GM19372 (cell line): Measurements from ENCODE around the gene OTX1.

ENCODE experiments used
- ATAC-seq: cut with Tn5 transposase; IDR thresholded peaks from one replicate; pipeline ENCODE4 v1.9.1; 2021; ENCODE audit warnings: mild to moderate bottlenecking, low read depth, moderate library complexity; ENCODE audit not compliant: unreplicated experiment

OTX1 gene

DNA sequence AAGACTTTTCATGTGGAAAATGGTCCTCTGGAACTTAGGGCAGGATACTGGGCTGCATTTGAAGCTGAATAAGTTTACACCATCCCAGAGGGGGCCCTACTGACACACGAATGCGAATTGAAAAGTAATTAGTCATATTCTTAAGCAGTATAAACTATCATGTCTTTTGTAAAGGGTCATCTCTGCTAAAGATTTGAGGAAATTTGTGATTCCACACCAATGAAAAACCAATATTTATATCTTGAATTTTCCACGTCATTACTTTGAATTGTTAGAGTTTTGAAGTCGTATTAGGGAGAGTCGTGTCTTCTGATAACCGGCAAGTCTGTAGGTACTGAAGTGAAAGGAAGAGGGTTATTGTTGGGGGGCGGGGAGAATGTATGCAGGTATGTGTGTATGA, 4.1 kb upstream of the OTX1 start:
- ATAC-seq: no peak

DNA sequence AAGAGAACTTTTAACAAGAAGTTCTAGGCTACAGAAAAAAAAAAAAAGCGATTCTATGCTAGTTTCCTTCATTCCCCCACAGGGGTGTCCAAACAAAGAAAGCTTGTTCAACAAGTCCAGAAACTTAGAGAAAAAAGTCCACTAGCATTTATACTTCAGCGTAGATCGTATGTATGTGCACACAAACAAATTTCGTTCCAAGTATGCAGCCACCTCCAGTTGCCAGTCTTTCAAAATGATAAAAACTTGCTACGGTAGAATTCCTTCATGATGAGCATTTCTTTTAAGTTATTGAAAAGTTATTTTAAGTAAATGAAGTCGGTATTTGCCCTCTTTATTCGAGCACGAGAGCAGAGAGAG, 3.7 kb upstream of the OTX1 start:
- ATAC-seq: no peak

DNA sequence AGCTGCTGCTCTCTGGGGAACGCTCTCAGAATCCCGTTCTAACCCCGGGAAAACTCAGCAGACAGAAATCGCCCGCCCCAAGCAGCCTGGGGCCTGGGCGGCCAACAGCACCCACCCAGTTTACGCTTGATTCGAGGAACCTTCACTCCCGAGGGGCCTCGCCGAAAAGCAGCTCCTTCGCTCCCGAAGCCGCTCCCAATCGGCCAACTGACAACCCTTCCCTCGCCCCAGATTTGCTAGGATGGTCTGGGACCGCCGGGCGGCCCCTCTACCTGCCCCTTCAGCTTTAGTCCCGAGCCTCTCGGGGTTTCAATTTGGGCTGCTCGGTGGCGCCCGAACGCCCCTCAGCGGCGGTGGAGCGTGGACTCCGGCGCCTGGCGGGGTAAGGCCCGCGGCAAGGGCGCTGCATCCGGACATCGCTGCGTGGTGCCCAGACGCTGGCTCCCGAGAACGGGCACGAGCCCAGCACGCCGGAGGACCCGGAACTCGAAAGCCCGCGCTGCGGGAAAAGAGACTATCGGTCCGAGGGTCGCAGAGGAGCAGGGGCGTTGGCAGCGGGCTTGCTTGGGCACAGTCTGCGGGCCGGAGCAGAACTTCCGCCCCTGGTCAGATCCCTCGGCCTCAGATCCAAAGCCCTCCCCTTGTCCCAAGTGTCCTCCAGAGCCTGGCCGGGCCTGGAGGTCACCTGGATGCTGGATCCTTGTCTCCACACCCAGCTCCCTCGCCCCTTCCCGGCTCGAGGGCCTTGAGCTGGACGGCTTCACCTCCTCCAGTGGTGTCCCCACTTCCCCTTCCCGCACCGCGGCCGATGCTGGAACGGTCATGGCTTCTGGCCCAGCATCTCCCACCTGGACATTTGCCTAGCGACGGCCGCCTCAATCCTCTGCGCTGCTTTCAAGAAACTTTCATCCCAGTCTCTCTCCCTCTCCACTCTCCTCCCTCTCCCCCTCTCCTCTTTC, 3.0 kb upstream of the OTX1 start:
- ATAC-seq: no peak

DNA sequence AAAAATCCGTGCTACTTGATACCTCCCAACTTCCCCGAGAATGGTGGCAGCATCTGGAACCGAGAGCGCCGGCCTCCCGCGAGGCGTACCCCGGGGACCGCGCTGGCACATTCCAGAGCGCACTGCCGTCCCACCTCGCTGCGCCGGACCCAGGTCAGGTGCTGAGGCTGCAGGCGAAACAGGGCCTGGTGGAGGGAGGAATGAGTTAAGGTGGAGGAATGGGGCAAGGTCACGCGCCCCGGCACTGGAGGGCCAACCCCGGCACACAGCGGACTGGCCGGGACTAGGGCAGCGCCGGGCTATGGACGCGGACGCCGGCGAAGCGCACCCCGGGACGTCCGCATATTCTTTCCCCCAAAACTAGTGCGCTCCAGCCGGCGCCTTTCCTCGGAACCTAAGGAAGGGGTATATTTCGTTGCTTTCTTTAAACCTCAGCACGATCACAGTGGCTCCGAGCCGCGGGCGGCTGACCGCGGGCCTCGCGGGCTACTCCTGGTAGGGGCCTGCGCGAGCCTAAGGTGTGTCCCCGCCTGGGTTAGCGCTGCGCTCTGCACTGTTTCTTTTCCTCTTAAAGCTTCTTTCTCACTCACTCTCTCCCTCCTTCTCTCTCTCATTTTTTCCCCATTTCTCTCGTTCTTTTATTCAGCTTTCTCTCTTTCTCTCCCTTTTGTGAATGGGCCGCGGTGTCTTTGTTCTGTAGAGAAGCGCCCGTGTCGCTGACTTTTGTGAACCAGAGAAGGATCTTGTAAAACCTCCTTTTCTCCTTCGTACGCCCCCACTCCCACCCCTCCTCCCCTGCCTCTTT, 2.1 kb upstream of the OTX1 start:
- ATAC-seq: no peak

DNA sequence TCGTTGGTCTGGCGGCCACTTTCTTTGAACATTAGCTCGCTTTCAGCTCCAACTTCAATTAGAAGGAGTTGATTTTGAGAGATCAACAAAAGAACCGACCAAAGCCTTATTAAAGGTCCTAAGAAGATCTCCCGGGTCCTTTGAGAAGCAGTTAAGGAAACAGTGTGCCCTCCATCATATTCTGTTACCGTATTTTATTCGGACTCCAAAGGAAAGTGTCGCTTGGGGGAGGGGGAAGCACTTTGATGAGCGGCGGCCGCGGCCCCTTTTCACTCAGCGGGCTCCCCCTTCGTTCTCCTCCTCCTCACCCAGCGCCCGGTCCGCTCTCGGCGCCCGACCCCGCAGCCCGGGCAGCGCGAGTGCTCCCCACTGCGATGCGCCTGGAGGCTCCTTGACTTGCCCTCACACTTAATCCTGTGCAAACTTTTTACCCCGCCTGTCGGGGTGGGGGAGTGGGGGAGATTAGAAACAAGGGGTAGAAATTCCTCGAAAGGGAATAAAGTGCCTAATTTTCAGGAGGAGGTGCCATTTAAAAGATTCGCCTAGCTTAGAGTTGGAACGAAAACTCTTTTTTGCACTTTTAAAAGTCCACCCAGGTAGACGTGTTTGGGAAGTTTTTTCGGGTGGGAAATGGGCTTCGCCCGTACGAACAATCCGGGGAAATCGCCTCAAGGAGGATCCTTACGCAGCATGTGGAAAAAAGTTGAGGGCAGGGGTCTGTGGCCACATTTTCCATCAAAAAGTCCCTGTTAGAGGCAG, 1.2 kb upstream of the OTX1 start:
- ATAC-seq: no peak

DNA sequence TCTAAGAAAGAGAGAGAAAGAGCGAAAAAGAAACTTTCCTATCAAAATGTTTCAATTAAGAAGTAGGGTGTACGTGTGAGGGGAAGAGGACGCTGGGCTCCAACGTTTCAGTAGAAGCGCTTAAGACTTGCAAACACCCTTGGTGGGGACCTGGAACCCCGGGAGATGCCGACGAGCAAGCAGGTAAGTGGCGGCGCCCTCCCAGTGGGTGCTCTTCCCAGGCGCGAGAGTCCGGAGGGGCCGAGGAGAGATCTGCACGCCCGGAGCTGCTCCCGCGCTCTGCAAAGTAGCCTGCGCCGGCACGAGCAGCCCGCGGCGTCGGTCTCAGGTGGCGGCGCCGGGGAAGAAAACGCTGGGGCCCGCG, 678 bp upstream of the OTX1 start:
- ATAC-seq: peak; percentile 25

DNA sequence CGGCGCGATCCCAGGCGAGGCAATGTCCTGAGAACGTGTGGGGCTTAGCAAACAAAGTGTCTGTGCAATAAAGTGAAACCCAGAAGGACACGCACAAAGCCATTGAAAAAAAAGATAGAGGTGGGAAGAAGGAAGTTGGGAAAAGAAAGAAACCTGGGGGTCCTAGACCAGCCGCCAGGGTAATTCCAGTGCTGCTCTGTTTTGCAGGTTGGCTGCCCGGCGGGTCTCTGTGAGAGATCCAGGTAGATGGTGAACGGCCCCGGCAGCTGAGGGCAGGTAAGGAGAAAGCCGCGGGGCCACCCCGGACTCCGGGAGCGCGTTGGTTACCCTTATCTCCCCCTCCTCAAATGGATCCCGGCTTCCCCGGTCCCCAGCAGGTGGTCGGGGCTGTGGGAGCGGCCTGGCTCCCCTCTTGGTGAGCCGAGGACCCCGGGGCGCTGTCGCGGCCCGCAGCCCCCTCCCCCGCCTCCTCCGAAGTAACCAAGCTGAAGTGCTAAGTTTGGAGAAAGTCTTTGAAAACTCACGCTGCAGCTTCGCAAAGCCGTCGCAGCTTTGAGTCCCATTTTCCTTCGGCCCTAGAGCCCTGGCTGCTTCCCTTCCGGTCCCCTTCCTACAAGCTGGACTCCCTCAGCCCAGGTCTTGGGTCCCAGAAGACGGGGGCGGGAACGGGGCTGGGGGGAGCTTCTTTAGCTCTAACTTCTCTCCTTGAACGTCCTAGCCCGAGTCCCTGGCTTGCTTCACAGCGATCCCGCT, 588 bp downstream of the OTX1 start:
- no peak for ATAC-seq

DNA sequence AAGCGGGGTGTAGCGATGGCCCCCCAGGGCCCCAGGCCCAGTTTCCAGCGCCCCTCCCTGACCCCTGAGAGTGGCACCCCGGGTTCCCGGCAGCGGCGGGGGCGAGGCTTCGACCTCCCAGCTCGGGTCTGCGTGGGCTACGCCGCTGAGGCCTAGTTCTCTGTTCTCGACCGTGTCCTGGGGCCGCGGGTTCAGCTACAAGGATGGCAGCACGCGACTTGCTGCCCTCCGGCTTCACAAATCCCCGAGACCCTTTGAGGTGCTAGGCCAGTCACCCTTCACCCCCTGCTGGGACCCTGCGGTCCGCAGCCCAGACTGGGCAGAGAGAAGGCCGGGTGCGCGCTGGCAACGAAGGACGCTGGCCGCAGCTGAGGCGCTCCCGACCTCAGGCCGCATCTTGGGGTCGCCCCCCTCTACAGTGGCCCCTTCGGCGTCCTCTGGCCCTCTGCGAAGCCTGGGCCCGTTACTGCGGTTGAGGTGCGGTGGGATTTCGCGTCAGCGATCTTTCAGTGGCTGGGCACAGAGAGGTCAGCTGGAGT, 1.2 kb downstream of the OTX1 start:
- no peak for ATAC-seq

DNA sequence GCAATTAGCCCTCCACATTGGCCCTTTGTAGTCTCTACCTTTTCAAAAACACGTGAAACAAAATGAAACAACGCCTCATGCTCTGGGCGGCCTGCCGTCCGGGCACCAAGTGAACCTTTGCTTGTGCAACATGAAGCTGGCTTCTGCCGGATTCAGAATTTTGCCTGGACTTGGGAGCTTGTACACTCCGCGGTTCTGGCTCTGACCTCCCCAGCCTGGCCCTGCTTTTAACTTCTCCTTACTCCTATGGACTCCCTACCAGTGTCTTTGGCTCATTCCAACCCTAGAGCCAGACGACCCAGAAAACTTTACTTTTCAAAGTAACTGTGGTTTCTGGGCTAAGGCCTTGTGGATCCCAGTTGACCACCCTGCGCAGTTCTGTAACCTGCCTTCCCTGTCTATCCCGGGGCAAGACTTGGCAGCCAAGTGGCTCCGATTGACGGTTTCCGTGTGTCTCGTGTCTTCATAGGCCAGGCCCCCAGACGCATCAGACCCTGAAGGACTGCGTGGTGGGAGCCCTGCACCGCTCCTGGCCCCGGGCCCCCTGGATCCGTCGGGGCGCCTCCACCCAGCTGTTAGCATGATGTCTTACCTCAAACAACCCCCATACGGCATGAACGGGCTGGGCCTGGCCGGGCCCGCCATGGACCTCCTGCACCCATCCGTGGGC, 1.9 kb downstream of the OTX1 start:
- no peak for ATAC-seq

DNA sequence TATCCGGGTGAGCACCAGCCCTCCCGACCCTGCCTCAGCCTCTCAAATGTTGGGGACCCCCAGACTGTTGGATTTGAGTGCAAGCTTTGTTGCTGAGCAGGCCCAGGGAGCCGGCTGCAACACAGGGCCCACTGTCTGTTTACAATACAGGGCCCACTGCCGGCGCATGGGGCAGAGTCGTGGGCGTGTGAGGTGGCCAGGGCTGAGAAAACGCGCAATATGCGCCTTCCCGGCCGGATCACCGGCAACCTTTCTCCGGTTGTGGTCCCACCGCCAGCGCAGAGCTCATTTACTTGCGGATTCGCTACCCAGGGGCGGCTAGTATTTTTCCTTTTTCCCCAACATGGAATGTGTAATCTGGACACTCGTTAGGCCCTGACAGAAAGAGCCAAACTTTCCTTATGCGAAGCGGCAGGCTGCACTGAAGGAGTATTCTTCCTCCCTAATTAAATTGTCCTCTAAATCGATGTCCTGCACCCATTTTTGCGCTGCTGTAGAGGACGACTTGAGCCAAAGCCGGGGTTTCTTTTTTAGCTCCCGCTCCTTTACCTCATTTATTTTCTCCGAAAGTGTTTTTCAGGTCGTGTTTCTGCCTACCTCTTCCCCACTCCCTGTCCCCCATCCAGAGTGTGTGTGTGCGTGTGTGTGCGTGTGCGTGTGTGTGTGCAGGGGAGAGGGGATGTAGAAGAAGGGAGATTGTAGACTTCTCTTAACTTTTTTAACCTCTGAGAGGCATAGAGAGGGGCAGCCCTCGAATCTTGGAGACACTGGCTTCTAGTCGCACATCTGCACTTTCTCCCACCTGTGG, 2.7 kb downstream of the OTX1 start:
- ATAC-seq: no peak

DNA sequence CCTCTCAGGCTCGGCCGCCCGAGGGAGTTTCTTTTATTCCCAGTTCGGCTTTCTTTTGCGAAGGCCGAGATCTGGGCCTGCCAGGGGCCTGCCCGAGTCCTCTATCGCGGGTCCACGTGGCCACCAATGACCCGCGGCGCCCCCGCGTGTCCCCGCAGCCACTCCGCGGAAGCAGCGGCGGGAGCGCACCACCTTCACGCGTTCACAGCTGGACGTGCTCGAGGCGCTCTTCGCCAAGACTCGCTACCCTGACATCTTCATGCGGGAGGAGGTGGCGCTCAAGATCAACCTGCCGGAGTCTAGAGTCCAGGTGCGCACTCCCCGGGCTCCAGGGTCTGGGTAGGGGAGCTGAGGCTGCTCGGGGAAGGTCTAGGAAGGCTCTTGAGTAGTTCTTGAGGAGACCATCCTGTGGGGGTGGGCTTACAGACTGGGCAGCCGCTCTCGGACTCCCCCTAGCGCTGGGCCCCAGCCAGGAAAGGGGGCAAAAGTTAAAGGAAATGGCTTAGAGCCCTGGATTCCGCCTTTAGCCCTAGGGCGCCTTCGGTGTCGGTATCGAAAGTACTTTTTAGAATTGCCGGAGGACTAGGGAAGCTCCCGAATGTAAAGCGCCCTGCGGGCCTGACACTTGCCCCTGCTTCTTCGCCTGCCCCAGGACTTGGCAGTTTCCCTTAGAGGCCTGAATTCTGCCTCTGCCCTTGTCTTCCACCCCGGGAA, 3.4 kb downstream of the OTX1 start:
- no peak for ATAC-seq

DNA sequence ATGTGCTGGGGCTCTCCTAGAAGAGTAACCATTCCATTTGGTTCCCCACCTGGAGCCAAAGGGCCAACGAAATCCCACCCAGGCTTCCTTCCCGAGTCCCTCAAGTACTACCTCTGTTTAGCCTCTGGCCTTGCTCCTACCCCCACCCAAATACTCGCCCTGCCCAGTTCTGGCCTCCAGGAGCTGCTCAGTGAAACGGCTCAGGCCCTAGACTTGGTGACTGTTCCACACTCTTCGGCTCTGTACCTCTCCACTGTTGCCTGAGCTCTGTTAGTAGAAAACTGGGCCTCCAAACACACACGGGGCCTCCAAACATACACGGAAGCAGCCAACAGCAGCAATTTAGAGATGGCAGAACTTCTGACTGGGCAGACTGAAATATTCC, 4.2 kb downstream of the OTX1 start:
- no peak for ATAC-seq

DNA sequence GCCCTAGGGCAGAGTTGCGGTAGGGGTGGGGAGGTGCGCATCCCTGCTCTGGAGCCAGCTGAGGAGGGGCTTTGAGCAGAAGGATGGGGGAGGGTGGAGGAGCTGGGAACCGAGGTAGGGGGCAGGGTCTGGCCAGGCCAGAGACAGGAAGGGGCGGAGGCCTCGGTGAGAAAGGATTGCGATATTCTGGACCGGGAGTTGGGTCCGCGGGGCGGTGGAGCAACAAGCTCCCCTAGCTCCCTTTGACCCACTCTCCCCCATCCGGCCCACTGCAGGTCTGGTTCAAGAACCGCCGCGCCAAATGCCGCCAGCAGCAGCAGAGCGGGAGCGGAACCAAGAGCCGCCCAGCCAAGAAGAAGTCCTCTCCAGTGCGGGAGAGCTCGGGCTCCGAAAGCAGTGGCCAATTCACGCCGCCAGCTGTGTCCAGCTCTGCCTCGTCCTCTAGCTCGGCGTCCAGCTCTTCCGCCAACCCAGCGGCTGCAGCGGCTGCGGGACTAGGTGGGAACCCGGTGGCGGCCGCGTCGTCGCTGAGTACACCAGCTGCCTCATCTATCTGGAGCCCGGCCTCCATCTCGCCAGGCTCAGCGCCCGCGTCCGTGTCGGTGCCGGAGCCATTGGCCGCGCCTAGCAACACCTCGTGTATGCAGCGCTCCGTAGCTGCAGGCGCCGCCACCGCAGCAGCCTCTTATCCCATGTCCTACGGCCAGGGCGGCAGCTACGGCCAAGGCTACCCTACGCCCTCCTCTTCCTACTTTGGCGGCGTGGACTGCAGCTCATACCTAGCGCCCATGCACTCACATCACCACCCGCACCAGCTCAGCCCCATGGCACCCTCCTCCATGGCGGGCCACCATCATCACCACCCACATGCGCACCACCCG, 4.8 kb downstream of the OTX1 start:
- ATAC-seq: no peak

DNA sequence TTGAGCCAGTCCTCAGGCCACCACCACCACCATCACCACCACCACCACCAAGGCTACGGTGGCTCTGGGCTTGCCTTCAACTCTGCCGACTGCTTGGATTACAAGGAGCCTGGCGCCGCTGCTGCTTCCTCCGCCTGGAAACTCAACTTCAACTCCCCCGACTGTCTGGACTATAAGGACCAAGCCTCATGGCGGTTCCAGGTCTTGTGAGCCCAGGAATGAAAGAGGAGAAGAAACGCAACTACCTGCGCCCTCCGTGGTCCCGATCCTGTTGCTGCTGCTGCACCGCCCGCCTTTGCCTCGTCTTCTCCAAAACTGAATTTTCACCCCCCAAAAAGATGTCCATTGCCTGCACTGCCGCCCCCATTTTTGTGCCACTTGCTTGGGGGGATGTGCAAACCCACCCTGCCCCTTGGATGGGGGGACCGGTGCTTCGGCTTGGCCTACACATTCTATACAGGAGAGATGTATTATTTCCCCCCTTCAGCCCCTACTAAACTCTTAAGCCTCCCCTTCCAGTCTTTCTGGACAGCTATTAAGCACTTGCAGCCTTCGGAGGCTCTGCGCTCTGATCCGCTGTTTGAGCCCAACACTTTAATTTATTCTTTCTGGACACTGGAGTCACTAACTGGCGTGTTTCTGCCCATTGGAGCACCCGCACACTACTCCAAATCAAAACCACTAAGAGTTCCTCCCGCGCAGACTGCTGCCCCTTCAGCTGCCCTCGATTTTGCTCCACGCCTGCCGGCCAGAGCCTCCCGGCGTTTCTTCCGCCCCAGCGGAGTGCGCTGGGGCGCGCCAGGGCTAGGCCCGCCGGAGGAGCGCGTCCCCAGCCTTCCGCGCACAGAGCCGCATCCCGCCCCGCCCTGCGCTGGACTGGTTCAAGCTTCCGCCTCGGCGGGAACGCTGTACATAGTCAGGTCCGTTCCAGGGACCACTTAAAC, 5.7 kb downstream of the OTX1 start:
- no peak for ATAC-seq

DNA sequence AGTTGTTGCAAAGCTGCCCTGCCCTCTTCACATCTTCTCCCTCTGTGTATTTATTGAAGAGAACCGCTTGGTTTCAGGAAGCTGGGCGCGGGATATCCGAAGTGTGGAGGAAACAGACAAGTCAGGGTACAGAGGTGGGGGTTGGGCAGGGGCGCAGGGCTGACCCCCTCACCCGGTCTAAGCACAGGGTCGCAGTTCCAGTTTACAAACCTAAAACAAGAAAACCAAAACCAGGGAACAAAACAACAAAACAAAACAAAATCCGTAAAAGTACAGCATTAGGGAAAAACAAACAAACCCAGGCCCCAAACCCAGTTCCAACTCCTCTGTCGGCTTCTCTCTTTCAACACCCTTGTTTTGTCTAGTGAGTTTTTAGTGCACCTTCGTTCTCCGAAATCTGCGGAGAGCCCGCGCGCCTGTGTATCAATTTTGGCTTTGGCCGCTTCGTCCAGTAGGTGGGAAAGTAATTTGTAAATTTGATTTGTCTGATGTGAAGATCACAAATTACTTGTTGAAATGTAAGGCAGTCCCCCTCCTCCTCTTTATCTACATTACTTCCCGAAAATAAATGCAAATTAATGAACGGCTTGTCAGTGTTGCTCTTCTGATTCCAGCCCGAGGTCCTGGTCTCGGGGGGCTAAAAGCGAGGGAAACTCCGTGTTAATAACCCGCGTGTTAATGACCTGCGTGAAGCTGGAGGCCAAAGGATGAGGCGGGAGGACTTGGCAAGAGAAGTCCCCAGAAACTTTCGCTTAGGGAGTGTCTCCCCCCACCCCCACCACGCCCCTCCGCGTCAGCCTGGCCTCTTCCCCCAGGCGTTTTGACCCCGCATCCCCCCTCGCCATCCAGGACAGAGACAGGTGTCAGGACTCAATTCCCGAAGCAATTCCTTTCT, 6.9 kb downstream of the OTX1 start:
- no peak for ATAC-seq
